GM12891 (cell line): Measurements from ENCODE around the gene SLC25A21.
"Not testable (repeated sequence)": the region's sequence is repeated elsewhere in the genome, so short reads cannot be mapped to it uniquely, and the experiment has no call there.

Experiments
- PAX5 ChIP-seq: IDR thresholded peaks from 2 replicates; pipeline ENCODE4 v1.6.1; 2011; ENCODE audit warnings: low read length, moderate library complexity, mild to moderate bottlenecking; ENCODE audit not compliant: insufficient read depth, severe bottlenecking
- POLR2A ChIP-seq: IDR thresholded peaks from 2 replicates; pipeline ENCODE4 v1.6.1; 2011; ENCODE audit warnings: low read depth, low read length, control low read depth
- POLR2AphosphoS5 ChIP-seq: IDR thresholded peaks from 2 replicates; pipeline ENCODE4 v1.6.1; 2011; ENCODE audit warnings: low read depth, low read length, control low read depth
- POU2F2 ChIP-seq: IDR thresholded peaks from 2 replicates; pipeline ENCODE4 v1.6.1; 2011; ENCODE audit warnings: low read depth, mild to moderate bottlenecking, control low read depth, low read length, moderate library complexity
- SPI1 ChIP-seq: IDR thresholded peaks from 2 replicates; pipeline ENCODE4 v1.6.1; 2011; ENCODE audit warnings: low read depth, low read length, control low read depth
- TAF1 ChIP-seq: IDR thresholded peaks from 2 replicates; pipeline ENCODE4 v1.6.1; 2011; ENCODE audit warnings: low read depth, low read length, control low read depth

DNA sequence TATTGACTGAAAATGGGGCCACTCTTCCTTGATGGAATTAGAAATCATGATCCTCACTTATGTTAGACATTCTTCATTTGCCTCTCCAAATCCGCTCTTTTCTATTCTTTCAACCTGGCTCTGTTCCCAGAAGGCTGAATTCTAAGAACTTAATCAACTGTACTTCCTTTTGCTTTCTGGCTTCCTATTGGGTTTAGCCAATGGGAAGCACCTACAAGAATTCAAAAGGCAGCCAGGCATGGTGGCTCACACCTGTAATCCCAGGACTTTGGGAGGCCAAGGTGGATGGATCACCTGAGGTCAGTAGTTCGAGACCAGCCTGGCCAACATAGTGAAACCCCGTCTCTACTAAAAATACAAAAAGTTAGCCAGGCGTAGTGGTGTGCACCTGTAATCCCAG is 98.1 kb downstream of the SLC25A21 start:
- not testable (repeated sequence) for TF ChIP-seq POLR2A, TAF1, SPI1, POLR2AphosphoS5, PAX5, POU2F2
